ENCODE results near the gene PITPNM2. TPM values are rescaled to one million over a fixed set of nuclear protein-coding genes. Genes with fewer than 3 reads are reported as not detected.

The PITPNM2 gene
- total RNA-seq, 2 donors from 2014 or later: 3.2 to 13.4 TPM

DNA sequence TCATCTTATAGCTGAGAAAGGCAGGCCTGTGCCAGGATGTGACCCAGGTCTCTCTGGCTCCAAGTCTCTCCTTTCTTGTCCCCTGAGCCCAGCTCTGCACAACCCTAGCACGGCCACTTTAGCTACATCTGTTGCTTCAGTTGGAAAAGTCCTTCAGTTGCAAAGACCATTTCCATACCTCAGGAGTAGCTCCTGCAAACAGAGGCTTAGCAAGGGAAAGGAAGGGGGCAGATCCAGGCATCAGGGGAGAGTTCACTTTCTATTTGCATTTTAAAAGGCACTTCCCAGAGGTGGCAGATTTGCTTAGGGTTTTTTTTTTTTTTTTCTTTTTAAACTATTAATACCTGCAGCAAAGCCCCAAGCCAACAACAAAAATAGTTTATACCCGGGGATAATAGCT lies 3.0 kb upstream of the PITPNM2 start:
- Histone ChIP-seq H3K9ac (ENCODE audit: extremely low read depth, low read length, poor library complexity, severe bottlenecking) (no peak overlapping the region), H3K36me3 (ENCODE audit: control insufficient read depth, insufficient read depth, low read length) (peaks cover 18% of the 10 kb centered on the region), H3K9me3 (ENCODE audit: control insufficient read depth, low read length) (no peaks in the 10 kb centered on the region), H3K27ac (ENCODE audit: low read depth, low read length) (no peak overlapping the region), H3K27me3 (ENCODE audit: control insufficient read depth, insufficient read depth, low read length, poor library complexity, severe bottlenecking) (peaks cover 10% of the 10 kb centered on the region), H3K4me1 (ENCODE audit: control insufficient read depth, insufficient read depth, low read length) (no peaks in the 10 kb centered on the region), H3K4me3 (ENCODE audit: low read length) (no peak overlapping the region)
- TF ChIP-seq, protein P1, sequence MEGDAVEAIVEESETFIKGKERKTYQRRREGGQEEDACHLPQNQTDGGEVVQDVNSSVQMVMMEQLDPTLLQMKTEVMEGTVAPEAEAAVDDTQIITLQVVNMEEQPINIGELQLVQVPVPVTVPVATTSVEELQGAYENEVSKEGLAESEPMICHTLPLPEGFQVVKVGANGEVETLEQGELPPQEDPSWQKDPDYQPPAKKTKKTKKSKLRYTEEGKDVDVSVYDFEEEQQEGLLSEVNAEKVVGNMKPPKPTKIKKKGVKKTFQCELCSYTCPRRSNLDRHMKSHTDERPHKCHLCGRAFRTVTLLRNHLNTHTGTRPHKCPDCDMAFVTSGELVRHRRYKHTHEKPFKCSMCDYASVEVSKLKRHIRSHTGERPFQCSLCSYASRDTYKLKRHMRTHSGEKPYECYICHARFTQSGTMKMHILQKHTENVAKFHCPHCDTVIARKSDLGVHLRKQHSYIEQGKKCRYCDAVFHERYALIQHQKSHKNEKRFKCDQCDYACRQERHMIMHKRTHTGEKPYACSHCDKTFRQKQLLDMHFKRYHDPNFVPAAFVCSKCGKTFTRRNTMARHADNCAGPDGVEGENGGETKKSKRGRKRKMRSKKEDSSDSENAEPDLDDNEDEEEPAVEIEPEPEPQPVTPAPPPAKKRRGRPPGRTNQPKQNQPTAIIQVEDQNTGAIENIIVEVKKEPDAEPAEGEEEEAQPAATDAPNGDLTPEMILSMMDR (conservative IDR thresholded peaks at IDR 0.05): no peak
- Mint-ChIP-seq H3K4me3 (no peak overlapping the region), H3K4me1 (peaks cover 18% of the 10 kb centered on the region), H3K27me3 (ENCODE audit: insufficient read depth) (peaks cover 11% of the 10 kb centered on the region), H3K9me3 (no peaks in the 10 kb centered on the region), H3K27ac (peak overlapping the region; percentile 32), H3K36me3 (ENCODE audit: low read depth) (no peaks in the 10 kb centered on the region)
- WGBS, 2 experiments (ENCODE audit: insufficient coverage in 1 of 2, insufficient read length in 1 of 2): 52 to 57% methylated on average over 1 to 2 of the region's 2 CpGs
- peak; percentile 79 for DNase-seq

GRCh38 chr12:123152833-123153232 lies 1.9 kb upstream of the PITPNM2 start:
- H3K27ac ChIP-seq (ENCODE audit: low read depth, low read length): no peak overlapping the region
- TF ChIP-seq, protein P1 (conservative IDR thresholded peaks at IDR 0.05): no peak
- Mint-ChIP-seq H3K4me1 (peaks cover 28% of the 10 kb centered on the region), H3K27me3 (ENCODE audit: insufficient read depth) (peaks cover 11% of the 10 kb centered on the region), H3K27ac (no peak overlapping the region), H3K36me3 (ENCODE audit: low read depth) (no peaks in the 10 kb centered on the region), H3K4me3 (no peak overlapping the region), H3K9me3 (no peaks in the 10 kb centered on the region)
- no peak overlapping the region for H3K4me3 ChIP-seq (ENCODE audit: low read length)
- H3K9me3 ChIP-seq (ENCODE audit: control insufficient read depth, low read length): no peaks in the 10 kb centered on the region
- no peaks in the 10 kb centered on the region for H3K4me1 ChIP-seq (ENCODE audit: control insufficient read depth, insufficient read depth, low read length)
- peaks cover 10% of the 10 kb centered on the region for H3K27me3 ChIP-seq (ENCODE audit: control insufficient read depth, insufficient read depth, low read length, poor library complexity, severe bottlenecking)
- peaks cover 18% of the 10 kb centered on the region for H3K36me3 ChIP-seq (ENCODE audit: control insufficient read depth, insufficient read depth, low read length)
- DNase-seq: no peak
- 85% methylated on average over 3 of the region's 3 CpGs; no CpG with 5 or more reads in 1 of the 2 experiments for WGBS, 2 experiments (ENCODE audit: insufficient coverage in 1 of 2, insufficient read length in 1 of 2)
- no peak overlapping the region for H3K9ac ChIP-seq (ENCODE audit: extremely low read depth, low read length, poor library complexity, severe bottlenecking)

- H3K36me3 ChIP-seq (ENCODE audit: control insufficient read depth, insufficient read depth, low read length): peaks cover 15% of the 10 kb centered on the region
- peak overlapping the region; percentile 57 for H3K9ac ChIP-seq (ENCODE audit: extremely low read depth, low read length, poor library complexity, severe bottlenecking)
- Mint-ChIP-seq H3K27me3 (ENCODE audit: insufficient read depth) (peaks cover 11% of the 10 kb centered on the region), H3K27ac (no peak overlapping the region), H3K36me3 (ENCODE audit: low read depth) (no peaks in the 10 kb centered on the region), H3K9me3 (no peaks in the 10 kb centered on the region), H3K4me3 (peak overlapping the region; percentile 60), H3K4me1 (peaks cover 28% of the 10 kb centered on the region)
- DNase-seq: peak; percentile 83
- no peaks in the 10 kb centered on the region for H3K4me1 ChIP-seq (ENCODE audit: control insufficient read depth, insufficient read depth, low read length)
- WGBS, 2 experiments (ENCODE audit: insufficient coverage in 1 of 2, insufficient read length in 1 of 2): 43 to 51% methylated on average over 30 to 46 of the region's 46 CpGs
- no peak overlapping the region for H3K27ac ChIP-seq (ENCODE audit: low read depth, low read length)
- peaks cover 10% of the 10 kb centered on the region for H3K27me3 ChIP-seq (ENCODE audit: control insufficient read depth, insufficient read depth, low read length, poor library complexity, severe bottlenecking)
- H3K9me3 ChIP-seq (ENCODE audit: control insufficient read depth, low read length): no peaks in the 10 kb centered on the region
- peak overlapping the region; percentile 77 for H3K4me3 ChIP-seq (ENCODE audit: low read length)
- TF ChIP-seq, protein P1 (conservative IDR thresholded peaks at IDR 0.05): no peak
These were observed 866 bp upstream of the PITPNM2 start for GRCh38 chr12:123151457-123152454.
